Subcutaneous abdominal adipose tissue (tissue), 5 donors: ENCODE measurements around the gene DNASE1.

Experiments
- H3K27ac ChIP-seq: one replicate; pipeline ENCODE4 v1.7.0; 2013; ENCODE audit warnings: low read depth, mild to moderate bottlenecking, inconsistent platforms, low read length, moderate library complexity
- H3K27me3 ChIP-seq, 5 donors: one replicate each; pipeline ENCODE4 v1.7.0; 2013; ENCODE audit warnings: low read length in 5 of 5, inconsistent platforms in 1 of 5; ENCODE audit not compliant: control insufficient read depth in 5 of 5, insufficient read depth in 4 of 5
- H3K36me3 ChIP-seq, 5 donors: one replicate each; pipeline ENCODE4 v1.7.0; 2013; ENCODE audit warnings: low read length in 5 of 5; ENCODE audit not compliant: control insufficient read depth in 5 of 5, insufficient read depth in 5 of 5
- H3K4me1 ChIP-seq, 5 donors: one replicate each; pipeline ENCODE4 v1.7.0; 2013; ENCODE audit warnings: low read length in 5 of 5, mild to moderate bottlenecking in 3 of 5, moderate library complexity in 1 of 5; ENCODE audit not compliant: control insufficient read depth in 5 of 5, insufficient read depth in 5 of 5
- H3K4me3 ChIP-seq, 5 donors: one replicate each; pipeline ENCODE4 v1.7.0; 2013; ENCODE audit warnings: low read length in 5 of 5, low read depth in 1 of 5
- H3K9ac ChIP-seq, 5 donors: one replicate each; pipeline ENCODE4 v1.7.0; 2013; ENCODE audit warnings: low read length in 5 of 5, mild to moderate bottlenecking in 4 of 5, moderate library complexity in 3 of 5
- H3K9me3 ChIP-seq, 5 donors: one replicate each; pipeline ENCODE4 v1.7.0; 2013; ENCODE audit warnings: low read length in 5 of 5; ENCODE audit not compliant: control insufficient read depth in 5 of 5
- donor health status: healthy.
- donor health status: healthy.
- donor health status: healthy.
- donor health status: healthy.
- donor health status: healthy.

DNASE1 gene

GRCh38 chr16:3662601-3663000 lies 8.1 kb downstream of the DNASE1 start:
- H3K9me3 ChIP-seq, result no peaks in the 10 kb centered on the region
- no peak overlapping the region for H3K4me3 ChIP-seq
- H3K27ac ChIP-seq, result no peak overlapping the region
- H3K36me3 ChIP-seq, result peaks cover 0 to 86% (median 74%) of the 10 kb centered on the region in 5 donors
- no peak overlapping the region for H3K9ac ChIP-seq
- no peaks in the 10 kb centered on the region for H3K27me3 ChIP-seq
- H3K4me1 ChIP-seq, result peaks cover 0 to 3% (median 0%) of the 10 kb centered on the region in 5 donors

- H3K36me3 ChIP-seq, result peaks cover 0 to 76% (median 65%) of the 10 kb centered on the region in 5 donors
- no peaks in the 10 kb centered on the region for H3K9me3 ChIP-seq
- H3K9ac ChIP-seq, result no peak overlapping the region
- no peak overlapping the region for H3K4me3 ChIP-seq
- H3K27me3 ChIP-seq, result no peaks in the 10 kb centered on the region
- H3K27ac ChIP-seq, result no peak overlapping the region
- H3K4me1 ChIP-seq, result peaks cover 0 to 3% (median 0%) of the 10 kb centered on the region in 5 donors
Measured at GRCh38 chr16:3664187-3664896, 9.9 kb downstream of the DNASE1 start.

- Histone ChIP-seq H3K4me3 (no peak overlapping the region), H3K9me3 (no peaks in the 10 kb centered on the region), H3K27me3 (no peaks in the 10 kb centered on the region), H3K36me3 (peaks cover 0 to 65% (median 57%) of the 10 kb centered on the region in 5 donors), H3K27ac (no peak overlapping the region), H3K4me1 (peaks cover 0 to 3% (median 0%) of the 10 kb centered on the region in 5 donors), H3K9ac (no peak overlapping the region)
Measured at GRCh38 chr16:3665508-3665907, 11.0 kb downstream of the DNASE1 start.

GRCh38 chr16:3668626-3669025 lies 14.1 kb downstream of the DNASE1 start:
- Histone ChIP-seq H3K4me1 (peaks cover 0 to 3% (median 0%) of the 10 kb centered on the region in 5 donors), H3K9ac (no peak overlapping the region), H3K36me3 (peaks cover 0 to 64% (median 54%) of the 10 kb centered on the region in 5 donors)

GRCh38 chr16:3669082-3669481 lies 14.6 kb downstream of the DNASE1 start:
- H3K9me3 ChIP-seq, result no peaks in the 10 kb centered on the region
- no peak overlapping the region for H3K4me3 ChIP-seq
- no peak overlapping the region for H3K9ac ChIP-seq
- H3K27me3 ChIP-seq, result no peaks in the 10 kb centered on the region
- peaks cover 0 to 3% (median 0%) of the 10 kb centered on the region in 5 donors for H3K4me1 ChIP-seq
- peaks cover 0 to 65% (median 56%) of the 10 kb centered on the region in 5 donors for H3K36me3 ChIP-seq
- H3K27ac ChIP-seq, result no peak overlapping the region

More at GRCh38 chr16:3668626-3669025, 14.1 kb downstream of the DNASE1 start:
- no peaks in the 10 kb centered on the region for H3K9me3 ChIP-seq
- H3K27me3 ChIP-seq, result no peaks in the 10 kb centered on the region
- H3K4me3 ChIP-seq, result no peak overlapping the region
- no peak overlapping the region for H3K27ac ChIP-seq

- Histone ChIP-seq H3K9ac (no peak overlapping the region), H3K27ac (no peak overlapping the region), H3K27me3 (no peaks in the 10 kb centered on the region), H3K36me3 (peaks cover 0 to 65% (median 55%) of the 10 kb centered on the region in 5 donors), H3K4me3 (no peak overlapping the region), H3K9me3 (no peaks in the 10 kb centered on the region), H3K4me1 (peaks cover 0 to 8% (median 3%) of the 10 kb centered on the region in 5 donors)
Measured at GRCh38 chr16:3670711-3671110, 16.2 kb downstream of the DNASE1 start.

- peaks cover 0 to 15% (median 3%) of the 10 kb centered on the region in 5 donors for H3K4me1 ChIP-seq
- H3K4me3 ChIP-seq, result no peak overlapping the region
- H3K9ac ChIP-seq, result no peak overlapping the region
- H3K36me3 ChIP-seq, result peaks cover 0 to 66% (median 57%) of the 10 kb centered on the region in 5 donors
- no peaks in the 10 kb centered on the region for H3K27me3 ChIP-seq
- H3K27ac ChIP-seq, result no peak overlapping the region
- no peaks in the 10 kb centered on the region for H3K9me3 ChIP-seq
Measured at GRCh38 chr16:3671424-3671823, 16.9 kb downstream of the DNASE1 start.

- peaks cover 0 to 25% (median 2%) of the 10 kb centered on the region in 5 donors for H3K4me1 ChIP-seq
- no peaks in the 10 kb centered on the region for H3K9me3 ChIP-seq
- H3K27me3 ChIP-seq, result no peaks in the 10 kb centered on the region
- no peak overlapping the region for H3K4me3 ChIP-seq
- no peak overlapping the region for H3K9ac ChIP-seq
- no peak overlapping the region for H3K27ac ChIP-seq
- H3K36me3 ChIP-seq, result peaks cover 0 to 69% (median 59%) of the 10 kb centered on the region in 5 donors
Measured at GRCh38 chr16:3672571-3673041, 18.1 kb downstream of the DNASE1 start.

GRCh38 chr16:3673201-3673600 lies 18.7 kb downstream of the DNASE1 start:
- Histone ChIP-seq H3K4me1 (peaks cover 0 to 26% (median 2%) of the 10 kb centered on the region in 5 donors), H3K27ac (no peak overlapping the region), H3K36me3 (peaks cover 0 to 75% (median 64%) of the 10 kb centered on the region in 5 donors), H3K9ac (no peak overlapping the region), H3K9me3 (no peaks in the 10 kb centered on the region), H3K4me3 (no peak overlapping the region), H3K27me3 (no peaks in the 10 kb centered on the region)

- Histone ChIP-seq H3K27me3 (no peaks in the 10 kb centered on the region), H3K4me1 (peaks cover 0 to 26% (median 2%) of the 10 kb centered on the region in 5 donors), H3K9me3 (no peaks in the 10 kb centered on the region), H3K9ac (no peak overlapping the region), H3K27ac (no peak overlapping the region), H3K4me3 (no peak overlapping the region), H3K36me3 (peaks cover 0 to 76% (median 65%) of the 10 kb centered on the region in 5 donors)
Measured at GRCh38 chr16:3673676-3674377, 19.3 kb downstream of the DNASE1 start.
